ENCODE data around the gene TPK1.
"Not testable (repeated sequence)": the region's sequence is repeated elsewhere in the genome, so short reads cannot be mapped to it uniquely, and the experiment has no call there.

TPK1 gene

DNA sequence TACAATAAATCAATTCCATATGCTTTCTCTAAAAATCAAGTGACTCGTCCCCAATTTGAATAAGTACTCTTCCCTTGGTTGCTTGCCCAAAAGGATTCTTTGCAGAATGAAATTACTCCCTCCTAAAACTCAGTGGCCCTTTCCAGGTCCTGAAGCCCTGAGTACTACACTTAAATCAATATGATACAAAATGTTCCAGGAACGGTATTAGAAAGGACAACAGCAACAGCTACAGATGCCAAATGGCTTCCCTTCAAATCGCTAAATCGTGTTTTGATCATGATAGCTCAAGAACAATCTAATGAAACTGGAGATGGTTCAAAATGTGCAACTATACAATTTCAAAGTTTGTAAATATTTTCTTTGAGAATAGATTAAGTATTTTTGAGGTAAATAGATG, 59.4 kb downstream of the TPK1 start:
- DNase-seq, result no peak

DNA sequence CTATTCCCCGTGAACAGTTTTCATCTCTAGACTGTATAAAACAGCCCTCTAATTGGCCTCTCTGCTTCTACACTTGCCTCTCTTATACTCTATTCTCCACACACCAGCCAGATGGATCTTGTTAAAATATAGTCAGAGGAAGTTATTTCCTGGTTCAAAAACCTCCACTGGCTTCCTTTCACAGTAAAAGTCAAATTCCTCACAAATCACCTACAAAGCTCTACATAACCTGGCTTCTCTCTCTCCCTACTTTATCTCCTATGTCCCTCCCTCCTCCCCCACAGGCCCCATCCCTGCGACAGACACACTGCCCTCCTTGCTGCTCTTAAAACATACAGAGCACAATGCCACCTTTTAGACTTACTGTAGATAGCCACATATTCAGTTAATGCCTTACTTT, 60.1 kb downstream of the TPK1 start:
- DNase-seq, result no peak

DNA sequence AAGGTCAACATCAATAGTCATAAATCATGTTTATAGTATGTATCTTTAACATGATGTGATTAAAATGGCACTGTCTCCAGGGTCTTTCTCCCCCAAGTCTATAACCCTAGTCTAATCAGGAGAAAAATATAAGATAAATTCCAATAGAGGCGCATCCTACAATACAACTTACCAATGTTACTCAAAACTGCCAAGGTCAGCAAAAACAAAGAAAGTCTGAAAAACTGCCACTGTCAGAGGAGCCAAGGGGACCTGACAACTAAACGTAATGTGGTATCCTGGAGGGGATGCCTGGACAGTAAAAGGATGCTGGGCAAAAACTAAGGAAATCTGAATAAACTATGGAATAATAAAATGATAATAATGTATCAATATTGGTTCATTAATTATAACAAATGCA, 63.9 kb downstream of the TPK1 start:
- no peak for DNase-seq

DNA sequence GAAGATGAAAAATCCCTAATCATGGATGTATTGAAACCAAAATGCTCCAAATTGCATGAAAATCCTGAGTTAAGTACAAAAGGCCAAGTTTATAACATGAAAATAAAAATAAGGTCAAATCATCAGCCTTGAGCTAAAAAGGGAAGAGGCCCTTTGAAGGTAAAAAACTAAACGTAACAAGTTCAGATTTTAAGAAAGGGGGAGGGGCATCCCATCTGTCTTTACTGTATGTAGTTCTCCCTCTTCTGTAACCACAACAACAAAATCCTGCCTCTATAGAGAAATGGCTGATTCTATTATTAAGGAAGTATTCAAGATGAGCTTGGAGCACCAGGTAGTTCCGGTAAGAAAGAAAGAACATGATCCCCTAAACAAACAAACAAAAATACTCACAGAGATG, 64.7 kb downstream of the TPK1 start:
- DNase-seq, result no peak

DNA sequence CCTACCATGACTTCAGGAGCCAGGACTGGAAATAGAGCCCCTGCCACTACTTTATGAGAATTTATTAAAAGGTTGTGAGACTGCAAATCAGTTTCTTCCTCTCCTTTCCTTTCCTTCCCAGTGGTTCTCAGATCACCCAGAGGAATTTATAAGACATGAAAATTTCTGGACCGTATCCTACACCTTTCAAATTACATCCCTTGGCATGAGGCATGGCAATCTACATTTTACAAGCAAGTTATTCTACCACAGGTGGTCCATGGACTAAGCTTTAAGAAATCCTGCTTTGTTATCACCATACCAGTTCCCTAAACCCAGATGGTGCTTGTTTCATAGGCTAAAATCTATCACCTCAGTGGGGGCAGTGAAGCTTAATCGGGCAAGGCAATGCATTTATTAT, 66.5 kb downstream of the TPK1 start:
- DNase-seq, result no peak

DNA sequence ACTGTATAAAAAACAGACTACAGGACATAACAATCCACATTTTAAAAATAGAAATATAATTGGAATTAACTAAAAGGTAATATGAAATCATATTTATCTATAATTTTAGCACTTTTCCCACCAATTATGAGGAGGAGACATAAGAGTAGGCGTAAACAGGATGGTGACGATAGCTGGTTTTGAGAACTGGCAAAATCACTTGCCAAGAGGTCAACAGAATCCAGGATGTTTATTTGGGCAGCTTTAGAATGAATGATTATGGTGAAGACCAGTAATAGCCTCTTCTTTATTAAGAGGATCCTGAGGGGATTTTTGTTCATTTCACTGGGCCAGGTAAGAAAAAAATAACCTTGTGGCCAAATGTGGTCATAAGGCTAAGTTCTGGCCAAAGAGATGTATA, 67.2 kb downstream of the TPK1 start:
- no peak for DNase-seq

DNA sequence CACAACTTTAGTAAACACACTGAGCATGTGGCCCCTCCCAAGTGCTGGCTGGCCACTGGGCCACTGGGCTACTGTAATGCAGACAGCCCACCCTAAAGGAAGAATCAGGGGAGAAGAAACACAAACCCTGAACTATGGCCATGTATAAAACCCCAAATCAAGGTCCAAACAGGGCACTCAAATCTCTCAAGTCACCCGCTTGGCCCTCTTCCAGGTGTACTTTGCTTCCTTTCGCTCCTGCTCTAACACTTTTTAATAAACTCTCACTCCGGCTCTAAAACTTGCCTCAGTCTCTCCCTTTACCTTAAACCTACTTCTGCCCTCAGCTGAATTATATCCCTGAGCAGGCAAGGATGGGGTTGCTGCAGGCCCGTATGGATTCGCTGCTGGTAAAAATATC, 72.6 kb downstream of the TPK1 start:
- no peak for DNase-seq

DNA sequence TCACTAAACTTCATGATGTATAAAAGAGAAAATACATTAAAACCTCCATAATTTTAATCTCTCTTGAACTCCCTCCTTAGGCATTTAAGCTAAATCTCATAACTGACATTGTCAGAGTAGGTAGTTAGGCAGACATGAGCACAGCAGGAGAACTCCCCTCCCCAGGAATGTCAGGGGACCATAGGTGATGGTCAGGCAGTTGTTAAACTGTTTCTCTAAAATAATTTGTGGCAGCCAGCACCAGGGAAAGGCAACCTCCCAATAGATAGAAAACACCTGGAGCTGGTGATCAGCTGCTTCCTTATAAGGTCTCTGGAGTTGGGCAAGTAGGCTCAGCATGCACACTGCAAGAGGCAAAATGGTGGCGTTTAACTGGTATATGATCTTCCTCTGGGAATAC, 73.0 kb downstream of the TPK1 start:
- no peak for DNase-seq

DNA sequence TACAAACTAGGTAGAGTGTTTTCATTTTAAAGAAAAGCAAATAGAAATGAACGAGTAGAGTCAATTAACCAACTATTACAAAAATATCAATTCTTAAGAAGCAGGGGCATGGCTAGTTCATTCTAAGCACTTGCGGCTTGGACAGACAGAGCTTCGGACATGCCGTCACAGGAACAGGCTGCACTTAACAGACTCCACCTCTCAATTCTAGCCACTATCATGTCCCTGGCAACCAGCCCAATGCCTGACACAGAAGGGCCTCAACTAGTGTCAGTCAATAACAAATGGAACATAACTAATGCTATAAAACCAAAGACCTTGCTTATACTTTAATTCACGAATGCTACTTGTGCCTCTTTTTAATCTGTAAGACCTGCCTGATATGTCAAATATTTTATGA, 74.4 kb downstream of the TPK1 start:
- no peak for DNase-seq

DNA sequence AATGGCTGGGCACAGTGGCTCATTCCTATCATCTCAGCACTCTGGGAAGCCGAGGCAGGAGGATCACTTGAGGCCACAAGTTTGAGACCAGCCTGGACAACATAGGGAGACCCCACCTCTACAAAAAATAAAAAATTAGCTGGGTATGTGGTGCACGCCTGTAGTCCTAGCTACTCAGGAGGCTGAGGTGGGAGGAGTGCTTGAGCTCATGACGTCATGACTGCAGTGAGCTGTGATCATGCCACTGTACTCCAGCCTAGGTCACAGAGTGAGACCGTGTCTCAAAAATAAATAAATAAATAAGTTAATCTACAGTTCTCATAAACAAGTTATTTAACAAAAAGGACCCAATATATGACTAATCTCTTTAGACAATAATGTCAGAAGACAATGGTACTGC, 76.2 kb downstream of the TPK1 start:
- DNase-seq, result no peak

DNA sequence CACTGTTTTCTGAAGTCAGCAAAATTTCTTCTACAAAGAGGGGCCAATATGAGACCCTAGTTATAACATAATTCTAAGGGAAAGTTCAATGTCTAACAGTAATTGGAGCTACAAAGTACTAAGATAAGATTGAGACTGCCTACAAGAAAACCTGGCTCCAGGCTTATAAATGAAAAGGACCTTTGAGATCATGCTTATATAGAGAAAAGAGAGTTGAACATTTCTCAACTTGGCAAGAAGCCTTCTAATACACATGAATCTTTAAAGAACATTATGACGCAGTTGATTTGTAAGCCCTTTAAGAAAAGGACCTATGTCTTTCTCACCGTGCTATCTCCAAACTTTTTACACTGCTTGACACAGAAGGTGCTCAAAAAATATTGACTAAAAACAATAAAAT, 87.9 kb downstream of the TPK1 start:
- DNase-seq, result no peak

DNA sequence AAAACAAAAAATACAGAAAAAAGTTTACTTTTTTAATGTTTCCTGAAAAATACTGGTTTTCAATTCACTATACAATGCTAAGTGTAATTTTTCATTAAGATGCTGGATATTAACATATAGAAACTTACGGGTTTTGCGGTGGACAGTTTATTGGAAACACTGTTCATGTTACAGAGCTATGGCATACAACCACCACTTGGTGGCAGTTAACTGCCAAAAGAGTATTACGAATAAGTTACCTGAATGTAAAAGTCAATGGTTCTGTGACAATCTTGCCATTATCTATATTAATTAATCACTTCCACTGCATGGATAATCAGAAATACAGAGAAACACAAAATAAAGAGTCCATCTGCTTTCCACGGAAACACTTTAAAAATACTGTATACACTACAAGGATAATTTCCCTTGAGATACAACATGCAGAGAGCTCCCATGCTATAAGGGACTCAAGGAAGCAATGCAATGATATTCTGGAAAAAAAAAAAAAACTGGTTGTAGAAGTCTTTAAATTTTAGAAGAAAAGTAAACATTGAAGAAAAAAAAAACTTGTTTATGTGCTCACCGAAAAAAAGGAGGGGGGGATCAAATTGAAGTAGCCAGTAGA, 97.0 kb downstream of the TPK1 start:
- peak; percentile 16 for DNase-seq

DNA sequence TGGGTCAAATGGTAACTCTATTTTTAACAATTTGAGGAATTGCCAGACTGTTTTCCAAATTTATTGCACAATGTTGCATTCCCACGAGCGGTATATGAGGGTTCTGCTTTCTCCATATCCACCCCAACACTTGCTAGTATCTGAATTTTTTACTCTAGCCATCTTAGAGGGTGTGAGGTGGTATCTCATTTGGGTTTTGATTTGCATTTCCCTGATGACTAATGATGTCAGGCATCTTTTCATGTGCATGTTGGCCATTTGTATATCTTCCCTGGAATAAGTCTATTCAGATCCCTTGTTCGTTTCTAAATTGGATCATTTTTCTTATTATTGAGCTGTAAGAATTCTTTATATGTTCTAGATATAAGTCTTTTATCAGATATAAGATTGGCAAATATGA, 97.7 kb downstream of the TPK1 start:
- DNase-seq, result no peak

DNA sequence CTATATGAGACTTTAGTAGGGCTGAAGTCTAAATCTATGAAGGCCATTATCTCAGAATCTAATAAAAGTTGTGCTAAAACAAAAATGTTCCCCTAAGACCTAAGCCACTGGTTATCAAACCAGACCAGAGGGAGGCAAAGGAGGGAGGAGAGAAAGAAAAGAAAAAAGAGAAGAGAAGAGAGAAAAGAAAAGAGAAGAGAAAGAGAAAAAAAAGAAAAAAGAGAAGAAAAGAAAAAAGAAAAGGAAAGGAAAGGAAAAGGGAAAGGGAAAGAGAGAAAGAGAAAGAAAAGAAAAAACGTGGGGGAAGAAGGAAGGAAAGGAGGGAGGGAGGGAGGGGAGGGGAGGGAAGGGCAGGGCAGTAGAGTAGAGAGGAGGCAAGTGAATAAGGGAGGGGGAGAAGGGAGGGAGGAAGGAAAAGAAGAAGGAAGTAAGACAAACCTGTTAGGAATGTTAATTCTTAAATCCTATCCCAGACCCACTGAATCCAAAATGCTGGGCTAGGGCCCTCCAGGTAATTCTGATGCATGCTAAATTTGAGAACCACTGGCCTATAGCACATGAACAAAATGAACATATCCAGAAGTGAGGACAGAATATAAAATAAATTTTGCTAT, 98.9 kb downstream of the TPK1 start:
- DNase-seq, result no peak

DNA sequence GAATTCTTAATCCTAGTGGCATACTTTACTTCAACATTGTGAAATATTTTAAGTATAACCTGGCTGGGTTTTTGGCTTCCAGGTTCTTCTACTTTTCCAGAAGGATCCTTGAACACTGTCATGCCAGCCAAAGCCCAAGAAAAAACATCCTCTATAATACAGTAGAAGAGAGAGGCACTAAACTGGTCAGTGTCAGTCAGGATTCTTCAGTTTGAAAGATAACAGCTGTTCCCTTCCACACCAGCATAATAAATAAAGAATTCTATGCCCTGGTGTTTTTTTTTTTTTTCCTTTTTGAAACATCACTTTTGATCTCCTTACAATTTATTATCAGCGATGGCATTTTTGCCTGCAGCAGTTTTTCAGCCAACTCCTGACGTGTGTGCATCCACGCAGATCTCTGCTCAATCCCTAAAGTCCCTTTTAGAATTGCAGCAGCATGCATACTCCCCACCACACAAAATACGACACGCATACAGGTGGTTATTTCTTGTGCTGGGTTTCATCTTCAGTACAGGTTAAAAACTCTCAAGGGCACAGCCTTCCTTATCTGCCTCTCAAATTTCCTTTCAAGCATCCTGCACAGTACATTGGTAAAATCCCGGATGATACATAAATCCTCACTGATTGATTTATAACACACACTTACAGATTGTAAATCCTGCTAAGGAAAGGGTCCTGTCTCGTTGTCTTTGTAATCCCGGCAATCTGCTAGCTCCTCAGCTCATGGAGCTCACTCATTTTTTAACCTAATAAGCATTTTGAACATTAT, 100.2 kb downstream of the TPK1 start:
- no peak for DNase-seq

DNA sequence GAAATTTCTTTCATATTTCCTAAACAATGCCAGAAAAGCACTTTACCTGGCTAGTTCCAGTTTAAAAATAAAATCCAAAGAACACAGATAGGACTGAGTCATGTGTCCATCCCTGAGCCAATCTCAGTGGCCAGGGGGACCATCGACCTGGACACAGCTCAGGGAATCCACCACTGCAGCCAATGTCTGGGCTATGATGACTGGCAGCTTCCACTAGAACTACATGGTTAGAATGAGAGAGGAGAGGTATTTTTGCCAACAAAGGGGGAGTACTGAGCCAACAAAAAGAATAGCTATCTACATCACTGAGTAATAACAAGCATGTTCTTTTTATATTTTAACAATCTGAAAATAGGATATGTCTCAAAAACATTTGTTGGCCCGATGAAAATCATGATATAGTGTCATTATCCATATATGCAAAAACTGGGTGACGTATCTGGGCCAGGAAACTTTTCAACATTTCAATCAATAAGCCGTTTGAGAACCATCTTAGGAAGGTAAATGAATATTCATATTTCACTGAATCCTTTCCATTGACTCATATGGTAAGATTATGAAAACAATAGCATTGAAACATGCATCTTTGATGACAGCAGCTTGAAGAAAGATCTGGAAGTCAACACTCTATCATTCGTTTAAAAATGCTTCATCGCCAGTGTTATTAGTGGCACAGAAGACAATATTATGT, 104.0 kb downstream of the TPK1 start:
- DNase-seq, result no peak

DNA sequence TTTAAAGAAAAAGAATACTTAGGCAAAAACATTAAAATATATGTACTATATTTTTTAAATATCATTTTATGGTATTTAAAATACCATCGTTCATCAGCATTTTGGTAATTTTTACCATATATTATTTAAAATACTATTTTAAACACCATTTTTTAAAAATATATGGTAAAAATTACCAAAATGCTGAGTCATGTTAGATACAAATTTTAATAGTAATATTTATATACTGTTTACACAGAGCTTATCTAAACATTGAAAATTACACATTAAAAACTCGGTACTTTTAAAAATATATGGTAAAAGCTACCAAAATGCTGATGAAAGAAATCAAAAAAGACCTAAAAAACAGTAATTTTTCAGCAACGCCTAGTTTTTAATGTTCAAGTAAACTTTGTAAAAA, 105.6 kb downstream of the TPK1 start:
- DNase-seq, result no peak

DNA sequence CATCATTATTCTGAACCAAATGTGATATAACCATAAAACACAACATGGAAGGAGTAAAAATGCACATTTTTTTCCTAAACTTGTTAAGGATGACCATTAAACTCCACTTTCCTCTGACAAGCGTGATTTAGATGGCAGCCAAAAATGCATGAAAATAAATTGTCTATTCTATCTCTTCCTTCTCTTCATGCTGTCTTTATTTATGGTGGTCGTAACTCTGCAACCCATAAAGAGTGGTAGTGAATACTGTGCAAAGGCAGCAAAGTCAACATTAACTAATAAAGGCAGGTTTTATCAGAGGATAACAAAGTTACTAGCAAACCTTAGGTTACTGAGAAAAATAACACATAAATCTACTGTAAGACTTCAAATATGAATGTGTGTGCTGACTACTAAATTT, 106.6 kb downstream of the TPK1 start:
- DNase-seq, result no peak

DNA sequence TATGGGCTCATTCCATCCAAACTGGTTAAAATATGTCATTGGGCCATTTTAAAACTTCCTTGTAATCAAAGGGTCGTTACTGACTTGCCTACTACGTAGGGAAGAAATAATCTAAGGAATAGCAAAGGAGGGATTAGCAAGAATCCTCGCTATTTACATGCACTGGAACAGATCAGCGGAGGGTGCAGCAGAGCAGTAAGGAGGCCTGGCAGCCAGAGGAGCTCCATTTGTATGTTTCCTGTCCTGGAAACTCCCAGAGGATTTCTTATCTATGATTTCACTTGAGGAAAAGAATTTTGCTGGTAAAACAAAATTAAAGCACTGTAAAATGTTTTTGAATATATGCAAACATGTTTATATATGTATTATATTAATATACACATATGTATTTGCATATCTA, 107.3 kb downstream of the TPK1 start:
- DNase-seq, result no peak

DNA sequence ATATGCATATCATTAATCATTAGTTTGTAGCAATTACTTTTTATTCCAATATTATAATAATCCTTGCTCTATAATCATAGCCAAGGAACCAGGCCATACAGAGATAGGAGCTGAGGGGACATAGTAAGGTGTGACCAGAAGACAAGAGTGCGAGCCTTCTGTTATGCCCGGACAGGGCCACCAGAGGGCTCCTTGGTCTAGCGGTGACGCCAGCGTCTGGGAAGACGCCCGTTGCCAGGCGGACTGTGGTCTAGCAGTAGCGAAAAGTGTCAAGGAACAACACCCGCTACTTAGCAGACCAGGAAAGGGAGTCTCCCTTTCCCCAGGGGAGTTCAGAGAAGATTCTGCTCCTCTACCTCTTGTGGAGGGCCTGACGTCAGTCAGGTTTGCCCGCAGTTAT, 109.0 kb downstream of the TPK1 start:
- DNase-seq, result not testable (repeated sequence)

DNA sequence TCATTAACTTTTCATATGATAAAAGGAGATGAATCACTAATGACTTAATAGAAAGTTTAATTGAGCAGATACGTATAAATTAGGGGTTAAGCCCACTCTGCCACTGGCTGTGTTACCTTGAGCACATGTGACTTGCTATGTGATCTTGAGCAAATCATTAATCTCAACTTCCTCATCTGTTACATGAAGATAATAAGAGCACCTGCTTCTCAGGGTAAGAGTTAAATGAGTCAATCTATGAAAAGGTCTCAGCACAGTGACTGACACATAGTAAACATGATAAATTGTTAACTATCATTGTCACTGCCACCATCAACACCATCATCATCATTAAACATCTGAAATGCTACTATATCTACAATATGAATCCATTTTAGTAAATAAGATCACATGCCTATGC, 110.8 kb downstream of the TPK1 start:
- no peak for DNase-seq

DNA sequence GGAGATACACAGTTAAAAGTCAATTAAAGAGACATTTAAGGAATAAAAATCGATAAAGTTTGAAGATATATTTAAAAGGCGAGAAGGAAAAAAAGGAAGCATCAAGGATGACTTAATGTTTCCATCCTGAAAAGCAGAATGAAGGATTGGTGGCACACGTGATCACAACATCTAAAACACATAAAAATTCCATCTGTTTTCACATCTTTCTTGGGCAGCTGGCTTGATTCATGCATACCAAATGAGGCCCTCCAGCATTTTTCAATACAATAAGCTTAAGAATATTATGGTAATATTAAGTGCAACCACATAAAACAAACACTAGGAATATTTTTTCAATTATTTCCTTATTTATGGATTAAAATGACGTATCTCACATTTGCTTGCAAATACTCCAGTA, 112.6 kb downstream of the TPK1 start:
- DNase-seq, result no peak

DNA sequence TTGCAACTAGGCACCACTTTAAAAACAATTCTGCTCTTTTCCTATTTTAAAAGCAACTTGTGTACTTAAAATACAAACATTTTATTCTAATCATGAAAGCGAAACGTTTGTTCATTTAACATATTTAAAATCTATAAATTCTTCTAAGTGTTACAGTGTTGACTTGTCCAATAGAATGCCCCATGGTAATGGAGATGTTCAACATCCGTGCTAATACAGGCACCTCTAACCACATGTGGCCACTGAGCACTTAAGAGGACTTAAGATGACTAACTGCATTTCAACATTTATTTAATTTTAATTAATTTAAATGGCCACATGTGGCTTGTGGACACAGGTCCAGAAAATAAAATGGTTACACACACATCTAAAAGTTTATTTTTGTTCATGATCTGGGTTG, 115.1 kb downstream of the TPK1 start:
- DNase-seq, result no peak

DNA sequence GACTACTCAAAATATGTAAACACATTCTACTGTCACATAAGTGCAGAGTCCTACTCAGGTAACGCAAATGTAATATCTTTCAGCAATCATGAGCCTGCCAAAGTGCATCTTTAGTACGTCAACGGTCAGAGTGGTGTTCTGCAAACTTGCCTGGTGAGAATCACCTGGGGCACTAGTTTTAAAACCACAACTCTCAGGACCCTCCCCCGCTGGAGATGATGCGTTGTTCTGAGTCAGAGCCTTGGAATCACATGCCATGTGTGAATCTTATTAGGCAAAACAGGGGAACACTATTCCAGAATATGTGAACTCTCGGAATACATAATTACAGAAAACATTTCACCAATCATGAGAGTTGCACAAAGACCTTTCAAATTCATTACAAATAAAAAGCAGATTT, 115.7 kb downstream of the TPK1 start:
- no peak for DNase-seq

Data from activated gamma-delta T cell treated with Interleukin-2 at 50 U/mL for 16 hours (primary cell).